SK-N-SH (cell line): ENCODE measurements around the gene MRPL32. TPM values are rescaled to one million over a fixed set of nuclear protein-coding genes. Genes with fewer than 3 reads are reported as not detected.

Experiments used
- polyA plus RNA-seq, 3 experiments: library from polyadenylated mRNA; depleted of rRNA; stranded (reverse); fragments of >200 nt; gene quantifications; 2 replicates each; pipeline ENCODE4 v1.2.3, GENCODE V29; 2012

MRPL32 gene
- polyA plus RNA-seq, 1 of the 3 experiments (the other 2 are of a cell fraction) = 73.1 TPM

Other genes starting within 250 kb of the MRPL32 start
- 6.1 and 7.8 TPM in 2 replicates for gene C7orf25, start 20.3 kb upstream of the MRPL32 start, polyA plus RNA-seq (2012; rRNA removed)
- gene PSMA2, start 202 bp upstream of the MRPL32 start, polyA plus RNA-seq (2012; rRNA removed) = 101 and 132 TPM in 2 replicates
- gene HECW1, start 180.3 kb downstream of the MRPL32 start, polyA plus RNA-seq (2012; rRNA removed) = not detected in 2 replicates